Neural cell (in vitro differentiated cells): ENCODE results near the gene PCGF3.

ENCODE experiments used
- EP300 ChIP-seq: fragments of 450-650 bp; conservative IDR thresholded peaks from 2 replicates; pipeline ENCODE4 v1.6.1; 2014; ENCODE audit warnings: antibody characterized with exemption, mild to moderate bottlenecking, moderate library complexity; ENCODE audit not compliant: poor library complexity, severe bottlenecking
- EZH2 ChIP-seq: fragments of 200-600, 300-800 bp; shearing (Covaris generic), sonication (generic); IDR thresholded peaks from 2 replicates; pipeline ENCODE4 v1.6.1; 2014; ENCODE audit warnings: antibody characterized with exemption, low read length, borderline replicate concordance, mild to moderate bottlenecking; ENCODE audit not compliant: insufficient read depth, poor library complexity, severe bottlenecking
- MXI1 ChIP-seq: fragments of 450-650 bp; conservative IDR thresholded peaks from 2 replicates; pipeline ENCODE4 v1.6.1; 2014; ENCODE audit warnings: antibody characterized with exemption, mild to moderate bottlenecking; ENCODE audit not compliant: poor library complexity, severe bottlenecking
- POLR2AphosphoS5 ChIP-seq: IDR thresholded peaks from 2 replicates; pipeline ENCODE4 v1.6.1; 2012
- RAD21 ChIP-seq: fragments of 450-650 bp; conservative IDR thresholded peaks from 2 replicates; pipeline ENCODE4 v1.6.1; 2014; ENCODE audit warnings: antibody characterized with exemption, mild to moderate bottlenecking, moderate library complexity
- SMC3 ChIP-seq: fragments of 450-650 bp; conservative IDR thresholded peaks from 2 replicates; pipeline ENCODE4 v1.6.1; 2014; ENCODE audit warnings: antibody characterized with exemption, mild to moderate bottlenecking, moderate library complexity; ENCODE audit not compliant: poor library complexity
- TAF1 ChIP-seq: IDR thresholded peaks from 2 replicates; pipeline ENCODE4 v1.6.1; 2012; ENCODE audit warnings: low read depth
- TF ChIP-seq, protein P1 (sequence below): fragments of 450-650 bp; IDR thresholded peaks from 2 replicates; pipeline ENCODE4 v1.5.1; 2014; ENCODE audit warnings: antibody characterized with exemption, mild to moderate bottlenecking, moderate library complexity; ENCODE audit not compliant: poor library complexity, severe bottlenecking
- TF ChIP-seq, protein P2 (sequence below): IDR thresholded peaks from 2 replicates; pipeline ENCODE4 v1.6.1; 2012; ENCODE audit warnings: borderline replicate concordance

- TF ChIP-seq, protein P1, sequence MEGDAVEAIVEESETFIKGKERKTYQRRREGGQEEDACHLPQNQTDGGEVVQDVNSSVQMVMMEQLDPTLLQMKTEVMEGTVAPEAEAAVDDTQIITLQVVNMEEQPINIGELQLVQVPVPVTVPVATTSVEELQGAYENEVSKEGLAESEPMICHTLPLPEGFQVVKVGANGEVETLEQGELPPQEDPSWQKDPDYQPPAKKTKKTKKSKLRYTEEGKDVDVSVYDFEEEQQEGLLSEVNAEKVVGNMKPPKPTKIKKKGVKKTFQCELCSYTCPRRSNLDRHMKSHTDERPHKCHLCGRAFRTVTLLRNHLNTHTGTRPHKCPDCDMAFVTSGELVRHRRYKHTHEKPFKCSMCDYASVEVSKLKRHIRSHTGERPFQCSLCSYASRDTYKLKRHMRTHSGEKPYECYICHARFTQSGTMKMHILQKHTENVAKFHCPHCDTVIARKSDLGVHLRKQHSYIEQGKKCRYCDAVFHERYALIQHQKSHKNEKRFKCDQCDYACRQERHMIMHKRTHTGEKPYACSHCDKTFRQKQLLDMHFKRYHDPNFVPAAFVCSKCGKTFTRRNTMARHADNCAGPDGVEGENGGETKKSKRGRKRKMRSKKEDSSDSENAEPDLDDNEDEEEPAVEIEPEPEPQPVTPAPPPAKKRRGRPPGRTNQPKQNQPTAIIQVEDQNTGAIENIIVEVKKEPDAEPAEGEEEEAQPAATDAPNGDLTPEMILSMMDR, result no peak
- TF ChIP-seq TAF1 (no peak), POLR2AphosphoS5 (no peak), EZH2 (no peak), EP300 (no peak), MXI1 (no peak), RAD21 (no peak), SMC3 (no peak)
- TF ChIP-seq, protein P2, sequence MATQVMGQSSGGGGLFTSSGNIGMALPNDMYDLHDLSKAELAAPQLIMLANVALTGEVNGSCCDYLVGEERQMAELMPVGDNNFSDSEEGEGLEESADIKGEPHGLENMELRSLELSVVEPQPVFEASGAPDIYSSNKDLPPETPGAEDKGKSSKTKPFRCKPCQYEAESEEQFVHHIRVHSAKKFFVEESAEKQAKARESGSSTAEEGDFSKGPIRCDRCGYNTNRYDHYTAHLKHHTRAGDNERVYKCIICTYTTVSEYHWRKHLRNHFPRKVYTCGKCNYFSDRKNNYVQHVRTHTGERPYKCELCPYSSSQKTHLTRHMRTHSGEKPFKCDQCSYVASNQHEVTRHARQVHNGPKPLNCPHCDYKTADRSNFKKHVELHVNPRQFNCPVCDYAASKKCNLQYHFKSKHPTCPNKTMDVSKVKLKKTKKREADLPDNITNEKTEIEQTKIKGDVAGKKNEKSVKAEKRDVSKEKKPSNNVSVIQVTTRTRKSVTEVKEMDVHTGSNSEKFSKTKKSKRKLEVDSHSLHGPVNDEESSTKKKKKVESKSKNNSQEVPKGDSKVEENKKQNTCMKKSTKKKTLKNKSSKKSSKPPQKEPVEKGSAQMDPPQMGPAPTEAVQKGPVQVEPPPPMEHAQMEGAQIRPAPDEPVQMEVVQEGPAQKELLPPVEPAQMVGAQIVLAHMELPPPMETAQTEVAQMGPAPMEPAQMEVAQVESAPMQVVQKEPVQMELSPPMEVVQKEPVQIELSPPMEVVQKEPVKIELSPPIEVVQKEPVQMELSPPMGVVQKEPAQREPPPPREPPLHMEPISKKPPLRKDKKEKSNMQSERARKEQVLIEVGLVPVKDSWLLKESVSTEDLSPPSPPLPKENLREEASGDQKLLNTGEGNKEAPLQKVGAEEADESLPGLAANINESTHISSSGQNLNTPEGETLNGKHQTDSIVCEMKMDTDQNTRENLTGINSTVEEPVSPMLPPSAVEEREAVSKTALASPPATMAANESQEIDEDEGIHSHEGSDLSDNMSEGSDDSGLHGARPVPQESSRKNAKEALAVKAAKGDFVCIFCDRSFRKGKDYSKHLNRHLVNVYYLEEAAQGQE, result no peak
These were observed 58.3 kb downstream of the PCGF3 start for GRCh38 chr4:763922-764321.
